ENCODE data around the gene PTPN7.

The PTPN7 gene

DNA sequence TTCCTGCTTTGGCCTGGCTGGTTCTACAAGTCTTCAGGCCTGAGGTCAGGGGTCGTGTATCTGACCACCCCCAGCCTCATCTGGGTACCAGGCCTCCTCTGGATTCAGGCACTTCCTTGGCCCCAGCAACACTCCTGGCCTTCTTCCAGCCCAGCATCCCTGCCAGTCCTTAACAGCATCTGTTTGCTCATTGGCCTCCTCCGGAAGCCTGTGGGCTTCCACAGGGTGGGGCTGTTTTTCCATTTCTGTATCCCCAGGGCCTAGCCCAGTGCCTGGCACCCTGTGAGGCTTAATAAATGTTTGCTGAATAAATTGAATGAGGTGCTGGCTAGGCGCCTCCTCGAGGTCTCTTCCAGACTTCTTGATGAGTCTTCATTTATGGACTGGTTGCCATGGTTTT lies 59.2 kb downstream of the PTPN7 start:
- H3K36me3 ChIP-seq (ENCODE audit: control insufficient read depth, insufficient read depth, low read length): no peaks in the 10 kb centered on the region
- no peaks in the 10 kb centered on the region for H3K27me3 ChIP-seq (ENCODE audit: control insufficient read depth, insufficient read depth, low read length)
- H3K4me1 ChIP-seq (ENCODE audit: control insufficient read depth, insufficient read depth, low read length): peaks cover 19% of the 10 kb centered on the region
- no peaks in the 10 kb centered on the region for H3K9me3 ChIP-seq (ENCODE audit: control insufficient read depth, insufficient read depth, low read length)
- no peak overlapping the region for H3K9ac ChIP-seq (ENCODE audit: low read depth, low read length)
- H3K4me3 ChIP-seq (ENCODE audit: low read depth, low read length): no peak overlapping the region

Data from iPS-15b (cell line).